NB4 (cell line): Measurements from ENCODE around the gene MSRB1.
"Not testable (repeated sequence)": the region's sequence is repeated elsewhere in the genome, so short reads cannot be mapped to it uniquely, and the experiment has no call there.

Experiments used
- POLR2A ChIP-seq: IDR thresholded peaks from 2 replicates; pipeline ENCODE4 v1.6.1; 2011; ENCODE audit warnings: mild to moderate bottlenecking; ENCODE audit not compliant: insufficient read length; ENCODE audit errors: extremely low read depth
- TF ChIP-seq, protein P1 (sequence below): IDR thresholded peaks from one replicate; pipeline ENCODE4 v1.5.1; 2012; ENCODE audit warnings: low read depth, low read length

DNA sequence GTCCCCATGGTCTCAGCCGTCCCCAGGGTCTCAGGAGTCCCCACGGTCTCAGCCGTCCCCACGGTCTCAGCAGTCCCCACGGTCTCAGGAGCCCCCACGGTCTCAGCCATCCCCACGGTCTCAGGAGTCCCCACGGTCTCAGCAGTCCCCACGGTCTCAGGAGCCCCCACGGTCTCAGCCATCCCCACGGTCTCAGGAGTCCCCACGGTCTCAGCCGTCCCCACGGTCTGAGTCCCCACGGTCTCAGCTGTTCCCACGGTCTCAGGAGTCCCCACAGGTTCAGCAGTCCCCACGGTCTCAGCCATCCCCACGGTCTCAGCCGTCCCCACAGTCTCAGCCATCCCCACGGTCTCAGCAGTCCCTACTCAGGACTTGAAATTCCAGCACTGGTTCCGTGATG, 22.9 kb downstream of the MSRB1 start:
- TF ChIP-seq, protein P1, sequence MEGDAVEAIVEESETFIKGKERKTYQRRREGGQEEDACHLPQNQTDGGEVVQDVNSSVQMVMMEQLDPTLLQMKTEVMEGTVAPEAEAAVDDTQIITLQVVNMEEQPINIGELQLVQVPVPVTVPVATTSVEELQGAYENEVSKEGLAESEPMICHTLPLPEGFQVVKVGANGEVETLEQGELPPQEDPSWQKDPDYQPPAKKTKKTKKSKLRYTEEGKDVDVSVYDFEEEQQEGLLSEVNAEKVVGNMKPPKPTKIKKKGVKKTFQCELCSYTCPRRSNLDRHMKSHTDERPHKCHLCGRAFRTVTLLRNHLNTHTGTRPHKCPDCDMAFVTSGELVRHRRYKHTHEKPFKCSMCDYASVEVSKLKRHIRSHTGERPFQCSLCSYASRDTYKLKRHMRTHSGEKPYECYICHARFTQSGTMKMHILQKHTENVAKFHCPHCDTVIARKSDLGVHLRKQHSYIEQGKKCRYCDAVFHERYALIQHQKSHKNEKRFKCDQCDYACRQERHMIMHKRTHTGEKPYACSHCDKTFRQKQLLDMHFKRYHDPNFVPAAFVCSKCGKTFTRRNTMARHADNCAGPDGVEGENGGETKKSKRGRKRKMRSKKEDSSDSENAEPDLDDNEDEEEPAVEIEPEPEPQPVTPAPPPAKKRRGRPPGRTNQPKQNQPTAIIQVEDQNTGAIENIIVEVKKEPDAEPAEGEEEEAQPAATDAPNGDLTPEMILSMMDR = not testable (repeated sequence)
- not testable (repeated sequence) for TF ChIP-seq POLR2A
